Retinal pigment epithelial cell (primary cell): Measurements from ENCODE around the gene SCN1B.

Experiments
- DNase-seq: peaks from one replicate; pipeline ENCODE4 v3.0.0-alpha.2; 2010; ENCODE audit warnings: low read depth
- H3K4me3 ChIP-seq: 2 replicates; pipeline ENCODE4 v1.5.1; 2011; ENCODE audit warnings: mild to moderate bottlenecking, low read length, control low read depth, moderate library complexity
- CTCF ChIP-seq: conservative IDR thresholded peaks from 2 replicates; pipeline ENCODE4 v1.5.1; 2011; ENCODE audit warnings: low read depth, low read length, control low read depth, inconsistent platforms

Gene SCN1B

GRCh38 chr19:35042056-35042730, 11.9 kb downstream of the SCN1B start:
- DNase-seq: no peak
- no peak for TF ChIP-seq CTCF
- no peak overlapping the region for H3K4me3 ChIP-seq

- H3K4me3 ChIP-seq: no peak overlapping the region
- no peak for DNase-seq
Measured at GRCh38 chr19:35042954-35043604, 12.8 kb downstream of the SCN1B start.

GRCh38 chr19:35043906-35044305, 13.6 kb downstream of the SCN1B start:
- no peak overlapping the region for H3K4me3 ChIP-seq
- TF ChIP-seq CTCF: no peak
- no peak for DNase-seq

More at GRCh38 chr19:35042954-35043604, 12.8 kb downstream of the SCN1B start:
- no peak for TF ChIP-seq CTCF

- H3K4me3 ChIP-seq: no peak overlapping the region
- peak; percentile 97 for TF ChIP-seq CTCF
- DNase-seq: no peak
Measured at GRCh38 chr19:35044317-35045117, 14.2 kb downstream of the SCN1B start.

- peak; percentile 21 for TF ChIP-seq CTCF
- no peak overlapping the region for H3K4me3 ChIP-seq
- no peak for DNase-seq
Measured at GRCh38 chr19:35045667-35046300, 15.5 kb downstream of the SCN1B start.

- no peak for TF ChIP-seq CTCF
Measured at GRCh38 chr19:35046461-35046860, 16.2 kb downstream of the SCN1B start.

More at GRCh38 chr19:35046461-35046860, 16.2 kb downstream of the SCN1B start:
- DNase-seq: no peak
- no peak overlapping the region for H3K4me3 ChIP-seq
